ENCODE results near the gene CYBC1.
A peak's percentile ranks its signal among the peaks of the same experiment; 100 is the strongest.

CYBC1 gene

GRCh38 chr17:82449883-82450356, 632 bp downstream of the CYBC1 start:
- in situ Hi-C loops (cut with MboI; ENCODE audit: low pct_unique_long_range_greater_than_20kb, low sequenced_read_pairs, unreplicated experiment), result no loop called here
- no peak for TF ChIP-seq CTCF (IDR thresholded peaks at IDR 0.05; ENCODE audit: extremely low read depth, insufficient read depth, missing control alignments)
- DNase-seq (ENCODE audit: low spot score), result no peak

GRCh38 chr17:82449131-82449882, 1.2 kb downstream of the CYBC1 start:
- peak; percentile 82 for DNase-seq (ENCODE audit: low spot score)
- TF ChIP-seq CTCF (IDR thresholded peaks at IDR 0.05; ENCODE audit: extremely low read depth, insufficient read depth, missing control alignments), result peak; percentile 2
- in situ Hi-C loops (cut with MboI; ENCODE audit: low pct_unique_long_range_greater_than_20kb, low sequenced_read_pairs, unreplicated experiment), result no loop called here

- DNase-seq (ENCODE audit: low spot score), result no peak
- in situ Hi-C loops (cut with MboI; ENCODE audit: low pct_unique_long_range_greater_than_20kb, low sequenced_read_pairs, unreplicated experiment), result no loop called here
- TF ChIP-seq CTCF (IDR thresholded peaks at IDR 0.05; ENCODE audit: extremely low read depth, insufficient read depth, missing control alignments), result no peak
These were observed 2.7 kb downstream of the CYBC1 start for GRCh38 chr17:82447876-82448275.

- no peak for DNase-seq (ENCODE audit: low spot score)
- in situ Hi-C loops (cut with MboI; ENCODE audit: low pct_unique_long_range_greater_than_20kb, low sequenced_read_pairs, unreplicated experiment), result no loop called here
- TF ChIP-seq CTCF (IDR thresholded peaks at IDR 0.05; ENCODE audit: extremely low read depth, insufficient read depth, missing control alignments), result no peak
These were observed 3.9 kb downstream of the CYBC1 start for GRCh38 chr17:82446649-82447048.

- in situ Hi-C loops (cut with MboI; ENCODE audit: low pct_unique_long_range_greater_than_20kb, low sequenced_read_pairs, unreplicated experiment), result no loop called here
- no peak for TF ChIP-seq CTCF (IDR thresholded peaks at IDR 0.05; ENCODE audit: extremely low read depth, insufficient read depth, missing control alignments)
- no peak for DNase-seq (ENCODE audit: low spot score)
These were observed 4.4 kb downstream of the CYBC1 start for GRCh38 chr17:82446124-82446523.

- no peak for TF ChIP-seq CTCF (IDR thresholded peaks at IDR 0.05; ENCODE audit: extremely low read depth, insufficient read depth, missing control alignments)
- DNase-seq (ENCODE audit: low spot score), result no peak
- in situ Hi-C loops (cut with MboI; ENCODE audit: low pct_unique_long_range_greater_than_20kb, low sequenced_read_pairs, unreplicated experiment), result no loop called here
These were observed 5.0 kb downstream of the CYBC1 start for GRCh38 chr17:82445542-82445941.
